Endothelial cell (in vitro differentiated cells): ENCODE measurements around the gene DENND1A. TPM values are rescaled to one million over a fixed set of nuclear protein-coding genes. Genes with fewer than 3 reads are reported as not detected.

Source experiments
- DNase-seq: peaks from one replicate; pipeline ENCODE4 v3.0.0; 2021; ENCODE audit warnings: low spot score
- H3K27ac Mint-ChIP-seq: one replicate; pipeline ENCODE4 v1.8.0; 2021; ENCODE audit warnings: mixed read lengths, inconsistent platforms; ENCODE audit not compliant: unreplicated experiment
- H3K27me3 Mint-ChIP-seq: one replicate; pipeline ENCODE4 v1.8.0; 2021; ENCODE audit warnings: mild to moderate bottlenecking, moderate library complexity, mixed read lengths, inconsistent platforms; ENCODE audit not compliant: unreplicated experiment
- H3K36me3 Mint-ChIP-seq: one replicate; pipeline ENCODE4 v1.8.0; 2021; ENCODE audit warnings: mild to moderate bottlenecking, low read depth, mixed read lengths, inconsistent platforms; ENCODE audit not compliant: unreplicated experiment
- H3K4me1 Mint-ChIP-seq: one replicate; pipeline ENCODE4 v1.8.0; 2021; ENCODE audit warnings: mild to moderate bottlenecking, mixed read lengths, inconsistent platforms; ENCODE audit not compliant: unreplicated experiment
- H3K4me3 Mint-ChIP-seq: one replicate; pipeline ENCODE4 v1.8.0; 2021; ENCODE audit warnings: mild to moderate bottlenecking, mixed read lengths, inconsistent platforms; ENCODE audit not compliant: unreplicated experiment
- H3K9me3 Mint-ChIP-seq: one replicate; pipeline ENCODE4 v1.8.0; 2021; ENCODE audit warnings: mixed read lengths, inconsistent platforms; ENCODE audit not compliant: unreplicated experiment
- CTCF ChIP-seq: fragments of 200-600 bp; sonication (generic); IDR thresholded peaks from one replicate; pipeline ENCODE4 v1.5.0; 2021; ENCODE audit warnings: antibody characterized with exemption; ENCODE audit not compliant: unreplicated experiment
- total RNA-seq: library from RNA; stranded (reverse); fragmentation: NEBNext Ultra II Directional; extraction: Animal tissue kit (Norgen Biotek cat#: 25700); gene quantifications from one replicate; pipeline ENCODE4 v1.2.1, GENCODE V29; 2021; ENCODE audit not compliant: unreplicated experiment

The DENND1A gene
- total RNA-seq, 1 donor from 2014 or later: 14.1 TPM

DNA sequence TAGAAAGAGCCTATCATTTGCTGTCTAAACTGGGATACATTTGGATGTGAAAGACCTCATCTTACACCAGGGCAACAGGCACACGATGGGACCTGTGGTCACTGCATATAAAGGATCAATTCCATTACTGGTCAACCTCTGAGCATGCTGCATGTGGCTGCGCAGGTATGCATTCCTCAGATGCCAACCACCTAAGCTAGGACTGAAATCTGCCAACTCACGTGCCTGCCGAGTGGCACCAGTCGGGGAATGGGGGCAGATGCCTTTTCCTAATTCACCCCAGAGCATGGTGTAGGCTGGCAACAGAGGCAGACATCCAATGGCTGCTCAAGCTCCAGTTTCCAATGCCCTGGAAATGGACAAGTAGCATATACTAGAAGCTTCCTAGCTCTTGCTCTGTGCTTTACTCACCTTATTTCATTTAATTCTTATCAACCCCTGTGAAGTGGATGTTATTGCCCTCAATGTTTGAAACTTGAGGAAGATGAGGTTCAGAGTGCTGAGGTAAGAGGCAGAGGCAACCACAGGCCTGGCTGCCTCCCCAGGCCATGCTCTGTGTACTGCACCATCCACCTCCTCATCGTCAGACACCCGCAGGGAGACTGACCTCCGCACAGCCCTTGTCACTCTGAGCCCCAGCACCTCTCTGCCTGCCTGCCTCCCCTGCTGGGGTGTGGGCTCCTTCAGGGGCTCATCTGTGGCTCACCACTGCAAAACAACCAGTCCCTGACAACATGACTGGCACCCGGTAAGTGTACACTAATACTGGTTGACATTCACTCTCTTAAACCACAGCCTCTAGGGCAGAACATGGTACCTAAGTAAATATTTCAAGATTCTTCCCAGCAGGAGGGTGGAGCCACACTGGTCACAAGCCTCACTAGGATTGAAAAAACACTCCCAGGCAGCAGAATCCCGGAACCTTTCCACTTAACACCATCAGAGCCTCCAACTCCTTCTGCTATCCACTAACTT, 345.4 kb downstream of the DENND1A start:
- Mint-ChIP-seq H3K36me3 (peaks cover 30% of the 10 kb centered on the region), H3K4me3 (no peak overlapping the region), H3K4me1 (no peaks in the 10 kb centered on the region), H3K9me3 (peaks cover 10% of the 10 kb centered on the region), H3K27ac (peak overlapping the region; percentile 43), H3K27me3 (peaks cover 2% of the 10 kb centered on the region)
- no peak for TF ChIP-seq CTCF
- no peak for DNase-seq

GRCh38 chr9:123583646-123584045, 346.3 kb downstream of the DENND1A start:
- no peak for DNase-seq
- Mint-ChIP-seq H3K27ac (no peak overlapping the region), H3K4me3 (no peak overlapping the region), H3K4me1 (no peaks in the 10 kb centered on the region), H3K27me3 (peaks cover 2% of the 10 kb centered on the region), H3K9me3 (peaks cover 10% of the 10 kb centered on the region), H3K36me3 (peaks cover 30% of the 10 kb centered on the region)
- no peak for TF ChIP-seq CTCF

DNA sequence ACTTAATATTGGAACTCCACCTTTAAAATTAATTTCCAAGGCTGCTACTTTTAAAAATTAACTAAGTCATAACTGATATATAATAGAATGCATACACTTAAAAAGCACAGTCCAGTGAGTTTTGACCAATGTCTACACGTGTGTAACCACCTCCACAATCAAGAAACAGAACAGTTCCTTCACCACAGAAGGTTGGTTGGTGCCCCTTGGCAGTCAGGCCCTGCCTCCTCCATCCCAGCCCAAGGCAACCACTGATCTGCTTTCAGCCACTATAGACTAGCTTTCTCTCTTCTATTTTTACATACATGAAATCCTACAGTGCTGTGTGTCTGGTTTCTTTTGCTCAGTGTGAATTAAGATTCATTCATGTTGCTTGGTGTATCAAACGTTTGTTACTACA, 358.7 kb downstream of the DENND1A start:
- DNase-seq: no peak
- Mint-ChIP-seq H3K9me3 (no peaks in the 10 kb centered on the region), H3K36me3 (peaks cover 4% of the 10 kb centered on the region), H3K4me1 (peaks cover 13% of the 10 kb centered on the region), H3K4me3 (no peak overlapping the region), H3K27ac (no peak overlapping the region), H3K27me3 (no peaks in the 10 kb centered on the region)
- TF ChIP-seq CTCF: no peak

GRCh38 chr9:123568691-123569688, 360.9 kb downstream of the DENND1A start:
- Mint-ChIP-seq H3K27me3 (no peaks in the 10 kb centered on the region), H3K9me3 (no peaks in the 10 kb centered on the region), H3K4me1 (peaks cover 13% of the 10 kb centered on the region), H3K36me3 (no peaks in the 10 kb centered on the region), H3K27ac (no peak overlapping the region), H3K4me3 (no peak overlapping the region)
- no peak for TF ChIP-seq CTCF
- no peak for DNase-seq
